HUES64 (cell line): ENCODE measurements around the gene SHB.

Experiments used
- H3K27ac ChIP-seq: 2 replicates; pipeline ENCODE4 v1.7.0; 2013; ENCODE audit warnings: low read depth, low read length, inconsistent platforms
- H3K27me3 ChIP-seq: 2 replicates; pipeline ENCODE4 v1.6.1; 2013; ENCODE audit warnings: mild to moderate bottlenecking, low read length; ENCODE audit not compliant: insufficient read depth
- H3K36me3 ChIP-seq: 2 replicates; pipeline ENCODE4 v1.6.1; 2013; ENCODE audit warnings: mild to moderate bottlenecking, low read length; ENCODE audit not compliant: insufficient read depth
- H3K4me1 ChIP-seq: 2 replicates; pipeline ENCODE4 v1.6.1; 2013; ENCODE audit warnings: mild to moderate bottlenecking, low read length, moderate library complexity; ENCODE audit not compliant: insufficient read depth
- H3K4me3 ChIP-seq: 2 replicates; pipeline ENCODE4 v1.5.1; 2013; ENCODE audit warnings: mild to moderate bottlenecking, low read length, moderate library complexity
- H3K9ac ChIP-seq: 2 replicates; pipeline ENCODE4 v1.6.1; 2013; ENCODE audit warnings: mild to moderate bottlenecking, low read depth, low read length
- H3K9me3 ChIP-seq: 2 replicates; pipeline ENCODE4 v1.6.1; 2013; ENCODE audit warnings: low read depth, low read length; ENCODE audit not compliant: insufficient read depth
- WGBS: fragments of 150-250, 120-280 bp; methylation state at CpG from one replicate; pipeline ENCODE4 v1.1.7; 2013; ENCODE audit warnings: missing lambda C conversion rate; 5-methylcytosine and 5-hydroxymethylcytosine counted together

Gene SHB

GRCh38 chr9:37990404-37991015 lies 78.5 kb downstream of the SHB start:
- no peaks in the 10 kb centered on the region for H3K27me3 ChIP-seq
- no peak overlapping the region for H3K27ac ChIP-seq
- no peaks in the 10 kb centered on the region for H3K4me1 ChIP-seq

GRCh38 chr9:37989701-37990100 lies 79.3 kb downstream of the SHB start:
- Histone ChIP-seq H3K4me3 (no peak overlapping the region), H3K9me3 (no peaks in the 10 kb centered on the region), H3K27me3 (no peaks in the 10 kb centered on the region), H3K27ac (no peak overlapping the region), H3K4me1 (no peaks in the 10 kb centered on the region), H3K36me3 (no peaks in the 10 kb centered on the region), H3K9ac (no peak overlapping the region)
- WGBS = 93% methylated on average over 5 of the region's 5 CpGs

More at GRCh38 chr9:37990404-37991015, 78.5 kb downstream of the SHB start:
- H3K9me3 ChIP-seq = no peaks in the 10 kb centered on the region
- no peak overlapping the region for H3K4me3 ChIP-seq
- WGBS = 92% methylated on average over 4 of the region's 5 CpGs
- H3K36me3 ChIP-seq = no peaks in the 10 kb centered on the region
- no peak overlapping the region for H3K9ac ChIP-seq

DNA sequence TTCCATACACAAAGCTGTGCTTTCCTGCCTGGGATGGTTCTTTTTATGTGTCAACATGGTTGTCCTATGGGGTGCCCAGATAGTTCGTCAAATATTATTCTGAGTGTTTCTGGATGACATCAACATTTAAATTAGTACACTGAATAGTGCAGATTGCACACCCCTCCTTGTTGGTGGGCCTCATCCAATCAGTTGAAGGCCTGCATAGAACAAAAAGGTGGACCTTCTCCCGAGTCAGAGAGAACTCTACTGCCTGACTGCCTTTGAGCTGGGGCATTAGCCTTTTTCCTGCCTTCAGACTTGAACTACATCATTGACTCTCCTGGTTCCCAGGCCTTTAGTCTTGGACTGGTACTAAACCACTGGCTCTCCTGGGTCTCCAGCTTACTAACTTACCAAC lies 80.4 kb downstream of the SHB start:
- Histone ChIP-seq H3K9ac (no peak overlapping the region), H3K9me3 (no peaks in the 10 kb centered on the region), H3K4me1 (no peaks in the 10 kb centered on the region), H3K27ac (no peak overlapping the region), H3K36me3 (no peaks in the 10 kb centered on the region), H3K27me3 (no peaks in the 10 kb centered on the region), H3K4me3 (no peak overlapping the region)
- WGBS = 74% methylated on average over 2 of the region's 2 CpGs

DNA sequence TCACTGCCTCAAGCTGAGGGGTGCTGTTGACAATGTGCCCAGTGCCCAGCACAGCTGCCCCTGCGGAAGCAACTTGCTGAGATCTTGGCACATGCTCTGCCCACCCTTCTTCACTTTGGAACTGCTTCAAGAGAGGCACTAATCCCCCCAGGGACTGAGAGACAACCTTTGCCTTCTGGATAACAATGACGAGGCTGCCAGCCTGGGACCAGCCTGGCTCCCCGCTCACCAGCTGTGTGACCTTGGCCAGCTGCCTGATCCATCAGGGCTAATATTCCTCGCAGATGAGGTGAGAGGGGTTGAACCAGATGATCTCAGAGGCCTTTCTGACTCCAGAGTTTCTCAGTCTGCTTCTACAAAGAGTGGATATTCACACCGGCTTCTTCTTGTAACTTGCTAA lies 81.0 kb downstream of the SHB start:
- Histone ChIP-seq H3K27ac (no peak overlapping the region), H3K4me3 (no peak overlapping the region), H3K27me3 (no peaks in the 10 kb centered on the region), H3K4me1 (no peaks in the 10 kb centered on the region), H3K36me3 (no peaks in the 10 kb centered on the region), H3K9me3 (no peaks in the 10 kb centered on the region), H3K9ac (no peak overlapping the region)
- 95% methylated on average over 5 of the region's 5 CpGs for WGBS

DNA sequence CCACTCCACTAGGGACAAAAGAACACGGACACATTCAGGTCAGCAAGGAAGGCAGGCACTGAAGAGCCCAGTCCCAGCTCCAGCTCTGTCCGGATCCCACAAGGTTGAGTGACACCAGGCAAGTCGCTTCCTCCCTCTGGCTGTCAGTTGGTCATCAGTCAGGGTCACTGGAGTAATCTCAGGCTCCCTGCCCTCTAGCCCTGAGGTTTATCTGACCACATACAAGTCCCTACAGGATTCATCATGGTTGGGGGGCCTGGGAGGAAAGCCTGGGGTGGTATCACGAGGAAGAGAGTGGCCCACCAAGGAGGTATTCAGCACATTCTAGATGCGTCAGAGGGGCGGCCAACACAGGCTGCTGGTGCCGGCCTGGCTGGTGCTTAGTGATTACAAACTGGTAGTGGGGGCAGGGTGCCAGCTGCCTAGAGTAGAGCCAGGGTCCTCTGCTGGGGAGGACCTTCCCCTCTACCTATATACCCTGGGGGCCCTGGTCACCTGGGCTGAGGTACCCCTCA lies 81.5 kb downstream of the SHB start:
- H3K36me3 ChIP-seq = no peaks in the 10 kb centered on the region
- no peak overlapping the region for H3K9ac ChIP-seq
- no peaks in the 10 kb centered on the region for H3K9me3 ChIP-seq
- no peak overlapping the region for H3K4me3 ChIP-seq
- H3K27ac ChIP-seq = no peak overlapping the region
- no peaks in the 10 kb centered on the region for H3K4me1 ChIP-seq
- WGBS = 93% methylated on average over 7 of the region's 7 CpGs
- no peaks in the 10 kb centered on the region for H3K27me3 ChIP-seq

DNA sequence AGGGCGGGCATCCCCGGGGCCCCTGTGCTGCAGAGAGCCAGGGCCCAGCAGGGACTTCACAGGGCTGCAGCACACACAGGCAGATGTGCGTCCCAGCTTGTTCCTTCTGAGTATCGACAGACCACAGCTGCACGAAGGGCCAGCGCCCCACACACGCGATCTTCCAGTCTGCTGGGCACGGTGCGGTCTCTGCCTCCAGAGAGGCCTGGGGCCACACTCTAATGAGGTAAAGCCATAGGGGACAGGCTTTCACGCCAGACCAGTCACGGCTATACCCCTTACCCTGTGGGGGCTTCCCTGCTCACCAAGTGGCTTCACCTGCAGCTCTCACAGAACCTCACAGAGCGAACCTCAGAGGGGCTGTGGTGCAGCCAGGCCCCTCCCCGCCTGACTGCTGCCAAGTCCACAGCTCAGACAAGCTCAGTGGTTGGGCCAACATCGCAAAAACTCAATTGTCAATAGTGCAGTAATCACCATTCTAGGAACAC lies 82.2 kb downstream of the SHB start:
- Histone ChIP-seq H3K27ac (no peak overlapping the region), H3K36me3 (no peaks in the 10 kb centered on the region), H3K27me3 (no peaks in the 10 kb centered on the region), H3K9ac (no peak overlapping the region), H3K4me1 (no peaks in the 10 kb centered on the region), H3K9me3 (no peaks in the 10 kb centered on the region), H3K4me3 (no peak overlapping the region)
- whole genome bisulfite sequencing = 93% methylated on average over 15 of the region's 15 CpGs

- H3K4me3 ChIP-seq = no peak overlapping the region
- H3K36me3 ChIP-seq = no peaks in the 10 kb centered on the region
- H3K9me3 ChIP-seq = no peaks in the 10 kb centered on the region
- H3K27me3 ChIP-seq = no peaks in the 10 kb centered on the region
- H3K27ac ChIP-seq = no peak overlapping the region
- no peak overlapping the region for H3K9ac ChIP-seq
- H3K4me1 ChIP-seq = peaks cover 4% of the 10 kb centered on the region; the same call in 1 of the 2 replicates
- 91% methylated on average over 4 of the region's 4 CpGs for WGBS
Measured at GRCh38 chr9:37986001-37986400, 83.0 kb downstream of the SHB start.

DNA sequence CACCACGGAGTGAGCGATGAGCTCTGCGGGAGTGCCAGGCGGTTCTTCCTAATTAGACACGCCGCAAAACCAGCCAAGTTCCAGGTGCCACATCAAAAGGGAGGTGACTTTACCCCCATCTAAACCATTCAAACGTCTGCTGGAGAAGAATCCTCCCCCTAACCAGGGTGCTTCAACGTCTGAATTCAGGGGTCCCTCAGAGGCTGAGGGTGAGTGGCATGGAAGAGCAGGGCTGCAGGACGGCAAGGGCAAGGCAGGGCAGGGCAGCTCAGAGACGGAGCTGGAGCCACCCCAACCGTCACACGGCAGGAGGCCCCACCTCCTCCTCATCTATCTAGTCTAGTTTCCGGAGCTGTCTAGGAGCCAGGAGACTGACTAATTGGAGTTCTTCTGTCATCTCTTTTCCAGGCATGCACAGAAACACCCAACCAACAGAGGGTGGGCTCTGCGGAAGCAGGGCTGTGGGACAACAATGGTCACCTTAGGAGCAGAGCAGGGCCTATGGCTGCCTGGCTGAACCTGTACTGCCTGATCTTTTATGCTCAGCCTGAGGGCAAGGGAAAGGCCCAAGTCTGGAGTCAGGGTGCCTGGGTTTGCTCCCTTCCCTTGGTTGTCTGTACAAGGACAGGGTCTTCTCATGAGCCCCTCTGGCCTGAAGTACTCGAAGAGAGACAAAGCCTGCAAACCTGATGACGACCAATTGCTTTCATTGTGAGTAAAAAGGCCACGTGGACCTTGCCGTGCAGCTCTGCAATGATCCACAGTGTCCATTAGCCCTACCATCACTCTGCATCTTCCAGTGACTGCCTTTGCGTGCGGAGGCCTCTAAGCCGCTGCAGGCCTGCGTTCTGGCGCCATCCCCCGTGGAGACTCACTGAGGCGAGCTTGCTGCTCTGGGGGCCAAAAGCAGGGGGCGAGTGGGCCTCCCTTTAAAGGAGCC lies 84.1 kb downstream of the SHB start:
- H3K36me3 ChIP-seq = no peaks in the 10 kb centered on the region
- WGBS = 90% methylated on average over 26 of the region's 26 CpGs
- H3K4me3 ChIP-seq = no peak overlapping the region
- H3K27me3 ChIP-seq = no peaks in the 10 kb centered on the region
- no peak overlapping the region for H3K27ac ChIP-seq
- peaks cover 4% of the 10 kb centered on the region; the same call in 1 of the 2 replicates for H3K4me1 ChIP-seq
- no peak overlapping the region for H3K9ac ChIP-seq
- no peaks in the 10 kb centered on the region for H3K9me3 ChIP-seq

GRCh38 chr9:37984278-37984671 lies 84.8 kb downstream of the SHB start:
- 95% methylated on average over 5 of the region's 5 CpGs for WGBS
- Histone ChIP-seq H3K27ac (no peak overlapping the region), H3K4me1 (peaks cover 4% of the 10 kb centered on the region; the same call in 1 of the 2 replicates), H3K9me3 (no peaks in the 10 kb centered on the region), H3K36me3 (no peaks in the 10 kb centered on the region), H3K4me3 (no peak overlapping the region), H3K27me3 (no peaks in the 10 kb centered on the region), H3K9ac (no peak overlapping the region)

DNA sequence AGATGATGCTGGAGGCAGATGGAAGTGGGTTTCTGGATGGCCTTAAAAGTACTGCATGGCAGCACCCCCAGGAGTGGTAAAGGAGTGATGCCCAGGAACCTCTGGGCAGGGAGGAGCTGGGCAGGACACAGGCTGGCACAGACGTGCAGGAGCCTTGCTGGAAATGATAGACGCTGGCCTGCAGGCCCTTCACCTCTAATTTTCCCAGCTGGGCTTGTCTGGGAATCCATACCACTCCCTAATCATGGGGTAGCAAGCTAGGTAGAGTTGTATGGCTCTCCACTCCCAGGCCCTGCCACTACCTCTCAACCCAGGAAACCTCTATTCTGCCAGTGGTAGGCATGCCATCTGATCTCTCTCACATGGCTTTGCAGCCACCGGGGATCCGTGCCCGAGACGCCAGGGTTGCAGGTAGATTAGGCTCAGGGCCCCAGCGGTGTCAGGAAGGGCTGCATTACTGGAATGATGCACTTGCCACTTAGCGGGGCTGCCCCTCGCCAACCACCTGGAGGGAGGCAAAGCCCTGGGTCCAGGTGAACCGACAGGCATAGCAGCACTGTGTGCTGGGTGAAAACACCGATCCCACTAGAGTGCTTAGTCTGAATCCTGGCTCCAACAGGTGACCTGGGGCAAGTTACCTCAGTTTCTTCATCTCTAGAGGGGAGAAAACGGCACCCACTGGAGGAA lies 85.5 kb downstream of the SHB start:
- Histone ChIP-seq H3K27me3 (no peaks in the 10 kb centered on the region), H3K9me3 (no peaks in the 10 kb centered on the region), H3K4me1 (peaks cover 4% of the 10 kb centered on the region; the same call in 1 of the 2 replicates), H3K4me3 (no peak overlapping the region), H3K9ac (no peak overlapping the region), H3K36me3 (no peaks in the 10 kb centered on the region), H3K27ac (no peak overlapping the region)
- WGBS = 92% methylated on average over 12 of the region's 12 CpGs

- 91% methylated on average over 5 of the region's 5 CpGs for WGBS
- no peaks in the 10 kb centered on the region for H3K36me3 ChIP-seq
- no peak overlapping the region for H3K4me3 ChIP-seq
- H3K27me3 ChIP-seq = no peaks in the 10 kb centered on the region
- H3K9me3 ChIP-seq = no peaks in the 10 kb centered on the region
- H3K27ac ChIP-seq = no peak overlapping the region
- H3K9ac ChIP-seq = no peak overlapping the region
- peaks cover 4% of the 10 kb centered on the region; the same call in 1 of the 2 replicates for H3K4me1 ChIP-seq
Measured at GRCh38 chr9:37979844-37980243, 89.2 kb downstream of the SHB start.
